Activated CD8-positive, alpha-beta memory T cell treated with anti-CD3 and anti-CD28 coated beads for 24 hours (primary cell): Measurements from ENCODE around the gene CACNB4.
"Not testable (repeated sequence)": the region's sequence is repeated elsewhere in the genome, so short reads cannot be mapped to it uniquely, and the experiment has no call there.

Experiments used
- DNase-seq: peaks from one replicate; pipeline ENCODE4 v3.0.0-alpha.2; 2020

The CACNB4 gene

DNA sequence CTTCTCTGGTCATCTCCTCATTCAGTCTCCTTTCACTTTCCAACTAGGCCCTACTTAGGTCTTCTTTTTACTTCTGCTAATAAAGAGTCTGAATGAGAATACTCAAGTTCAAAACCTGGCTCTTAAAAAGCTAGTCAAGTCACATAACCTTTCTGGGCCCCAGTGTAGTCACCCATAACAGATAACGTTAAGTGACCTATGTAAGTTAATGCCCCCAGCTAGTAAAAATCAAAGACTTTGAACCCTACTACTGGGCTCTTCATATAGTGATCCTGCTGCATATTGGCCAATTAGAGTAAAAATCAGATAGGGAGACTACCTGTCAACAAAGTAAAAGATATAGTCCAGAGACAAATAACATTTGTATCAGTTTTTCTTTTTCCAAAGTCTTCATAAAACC lies 288.4 kb downstream of the CACNB4 start:
- no peak for DNase-seq

DNA sequence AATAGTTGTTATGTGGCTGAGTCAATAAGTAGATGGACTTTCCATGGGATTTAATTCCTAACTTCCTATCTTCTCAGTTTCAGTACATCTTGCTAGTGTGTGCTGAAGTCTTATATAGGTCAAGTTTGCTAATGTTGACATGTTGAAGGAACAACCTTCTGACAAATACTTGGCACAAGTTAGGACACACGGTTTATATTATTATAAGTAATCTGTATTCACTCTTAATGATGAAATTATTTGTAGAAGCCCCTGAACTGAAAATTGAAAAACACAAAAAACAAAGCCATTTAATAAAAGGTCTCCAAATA lies 289.8 kb downstream of the CACNB4 start:
- DNase-seq = no peak

- DNase-seq = no peak
These were observed 290.4 kb downstream of the CACNB4 start for GRCh38 chr2:151808258-151809072.

GRCh38 chr2:151805961-151806360 lies 292.9 kb downstream of the CACNB4 start:
- DNase-seq = no peak

DNA sequence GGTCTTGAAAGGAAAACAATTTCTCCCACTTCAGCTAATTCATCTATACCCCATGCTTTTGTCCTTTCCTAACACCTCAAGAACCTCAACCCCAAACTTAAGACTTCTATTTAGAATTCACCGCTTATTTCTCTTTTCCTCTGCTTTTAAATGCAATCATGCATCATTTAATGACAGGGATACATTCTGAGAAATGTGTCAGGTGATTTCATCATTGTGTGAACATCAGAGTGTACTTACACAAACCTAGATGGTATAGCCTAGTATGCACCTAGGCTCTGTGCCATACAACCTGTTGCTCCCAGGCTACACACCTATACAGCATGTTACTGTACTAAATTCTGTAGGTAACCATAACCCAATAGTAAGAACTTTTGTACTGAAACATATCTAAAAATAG lies 293.5 kb downstream of the CACNB4 start:
- no peak for DNase-seq

GRCh38 chr2:151803811-151804210 lies 295.0 kb downstream of the CACNB4 start:
- DNase-seq = no peak

- DNase-seq = no peak
These were observed 296.5 kb downstream of the CACNB4 start for GRCh38 chr2:151802315-151802714.

GRCh38 chr2:151799886-151800292 lies 299.0 kb downstream of the CACNB4 start:
- no peak for DNase-seq

DNA sequence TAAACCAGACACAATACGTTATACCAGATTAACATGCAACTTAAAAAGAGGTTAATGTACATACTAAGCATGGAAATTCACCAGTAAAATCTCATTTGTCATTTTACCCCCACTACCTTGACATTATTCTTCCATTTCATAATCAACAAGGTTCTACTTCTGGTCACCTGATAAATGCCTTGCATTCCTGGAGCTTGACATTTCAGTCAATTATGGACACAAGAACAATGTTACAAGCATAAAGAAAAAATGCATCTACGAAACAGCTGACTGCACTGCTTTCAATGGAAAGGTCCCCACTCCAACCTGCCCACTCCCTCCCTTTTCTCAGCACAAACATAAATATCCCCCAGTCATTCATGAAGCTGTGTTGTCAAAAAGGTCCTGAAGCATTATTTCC lies 302.1 kb downstream of the CACNB4 start:
- no peak for DNase-seq

- no peak for DNase-seq
These were observed 303.1 kb downstream of the CACNB4 start for GRCh38 chr2:151795646-151796240.

- not testable (repeated sequence) for DNase-seq
These were observed 304.4 kb downstream of the CACNB4 start for GRCh38 chr2:151794422-151794821.

- DNase-seq = no peak
These were observed 305.7 kb downstream of the CACNB4 start for GRCh38 chr2:151793123-151793522.

GRCh38 chr2:151792589-151792988 lies 306.3 kb downstream of the CACNB4 start:
- no peak for DNase-seq

GRCh38 chr2:151791545-151791944 lies 307.3 kb downstream of the CACNB4 start:
- no peak for DNase-seq

- DNase-seq = no peak
These were observed 308.2 kb downstream of the CACNB4 start for GRCh38 chr2:151790689-151791088.

GRCh38 chr2:151789055-151789834 lies 309.6 kb downstream of the CACNB4 start:
- DNase-seq = no peak

GRCh38 chr2:151786483-151786882 lies 312.4 kb downstream of the CACNB4 start:
- DNase-seq = no peak

- DNase-seq = no peak
These were observed 312.8 kb downstream of the CACNB4 start for GRCh38 chr2:151786077-151786476.

DNA sequence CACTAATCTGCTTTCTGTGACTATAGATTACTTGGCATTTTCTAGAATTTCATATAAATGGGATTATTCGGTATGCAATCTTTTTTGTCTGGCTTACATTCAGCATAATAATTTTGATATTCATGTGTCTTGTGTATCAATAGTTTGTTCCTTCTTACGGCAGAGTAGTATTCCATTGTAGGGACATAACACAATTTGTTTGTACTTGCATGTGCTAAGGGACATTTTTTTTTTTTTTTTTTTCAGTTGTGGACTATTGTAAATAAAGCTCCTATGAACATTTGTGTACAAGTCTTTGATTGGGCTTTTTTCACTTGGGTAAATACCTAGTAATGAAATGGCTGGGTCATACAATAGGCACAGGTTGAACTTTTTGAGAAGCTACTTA lies 315.7 kb downstream of the CACNB4 start:
- DNase-seq = no peak
